ENCODE measurements around the gene TRIM2. TPM values are rescaled to one million over a fixed set of nuclear protein-coding genes. Genes with fewer than 3 reads are reported as not detected.

The TRIM2 gene
- polyA plus RNA-seq, 1 experiment = 31.3 TPM

- no peak overlapping the region for H3K4me3 ChIP-seq (ENCODE audit: low read depth, low read length)
- no peak for TF ChIP-seq CTCF (IDR thresholded peaks at IDR 0.05; ENCODE audit: low read depth, low read length)
- POLR2A ChIA-PET = no interaction called here
- H3K27me3 ChIP-seq (ENCODE audit: control insufficient read depth, insufficient read depth, low read length) = no peaks in the 10 kb centered on the region
- no peak for DNase-seq (ENCODE audit: low read depth, low spot score)
- no peak overlapping the region for H3K27ac ChIP-seq (ENCODE audit: low read depth, low read length)
- H3K9me3 ChIP-seq (ENCODE audit: control insufficient read depth, insufficient read depth, low read length) = peaks cover 3% of the 10 kb centered on the region; the same call in 1 of the 2 replicates
- CTCF ChIA-PET = interaction anchor here (1.0 kb wide), 1 partner anchor 15 kb away, joined by 4 read pairs; no protein-coding TSS in a partner anchor
These were observed 77.2 kb downstream of the TRIM2 start for GRCh38 chr4:153281476-153281875.

- CTCF ChIA-PET = interaction anchor here (1.0 kb wide), 1 partner anchor 14 kb away, joined by 4 read pairs; no protein-coding TSS in a partner anchor
These were observed 77.8 kb downstream of the TRIM2 start for GRCh38 chr4:153282023-153282422.

GRCh38 chr4:153283260-153283659, 79.0 kb downstream of the TRIM2 start:
- POLR2A ChIA-PET = interaction anchor here (0.7 kb wide), 1 partner anchor 10 kb away, joined by 6 read pairs; no protein-coding TSS in a partner anchor
- CTCF ChIA-PET = interaction anchor here (0.6 kb wide), 1 partner anchor 39 kb away, joined by 4 read pairs; no protein-coding TSS in a partner anchor
- peaks cover 3% of the 10 kb centered on the region; the same call in 1 of the 2 replicates for H3K9me3 ChIP-seq (ENCODE audit: control insufficient read depth, insufficient read depth, low read length)
- no peak overlapping the region for H3K4me3 ChIP-seq (ENCODE audit: low read depth, low read length)
- DNase-seq (ENCODE audit: low read depth, low spot score) = no peak
- no peak overlapping the region for H3K27ac ChIP-seq (ENCODE audit: low read depth, low read length)
- H3K27me3 ChIP-seq (ENCODE audit: control insufficient read depth, insufficient read depth, low read length) = no peaks in the 10 kb centered on the region
- TF ChIP-seq CTCF (IDR thresholded peaks at IDR 0.05; ENCODE audit: low read depth, low read length) = no peak

More at GRCh38 chr4:153282023-153282422, 77.8 kb downstream of the TRIM2 start:
- Histone ChIP-seq H3K4me3 (ENCODE audit: low read depth, low read length) (no peak overlapping the region), H3K27me3 (ENCODE audit: control insufficient read depth, insufficient read depth, low read length) (no peaks in the 10 kb centered on the region), H3K27ac (ENCODE audit: low read depth, low read length) (no peak overlapping the region), H3K9me3 (ENCODE audit: control insufficient read depth, insufficient read depth, low read length) (peaks cover 3% of the 10 kb centered on the region; the same call in 1 of the 2 replicates)
- no peak for DNase-seq (ENCODE audit: low read depth, low spot score)
- no peak for TF ChIP-seq CTCF (IDR thresholded peaks at IDR 0.05; ENCODE audit: low read depth, low read length)
- POLR2A ChIA-PET = no interaction called here

GRCh38 chr4:153290134-153290533, 85.9 kb downstream of the TRIM2 start:
- Histone ChIP-seq H3K27me3 (ENCODE audit: control insufficient read depth, insufficient read depth, low read length) (no peaks in the 10 kb centered on the region), H3K9me3 (ENCODE audit: control insufficient read depth, insufficient read depth, low read length) (peaks cover 2% of the 10 kb centered on the region; the same call in 1 of the 2 replicates), H3K4me3 (ENCODE audit: low read depth, low read length) (no peak overlapping the region), H3K27ac (ENCODE audit: low read depth, low read length) (no peak overlapping the region)
- ChIA-PET POLR2A (no interaction called here), CTCF (interaction anchor here (1.0 kb wide), 1 partner anchor 354 kb away, joined by 3 read pairs; no protein-coding TSS in a partner anchor)
- no peak for DNase-seq (ENCODE audit: low read depth, low spot score)
- no peak for TF ChIP-seq CTCF (IDR thresholded peaks at IDR 0.05; ENCODE audit: low read depth, low read length)

- Histone ChIP-seq H3K27ac (ENCODE audit: low read depth, low read length) (no peak overlapping the region), H3K27me3 (ENCODE audit: control insufficient read depth, insufficient read depth, low read length) (no peaks in the 10 kb centered on the region), H3K4me3 (ENCODE audit: low read depth, low read length) (no peak overlapping the region), H3K9me3 (ENCODE audit: control insufficient read depth, insufficient read depth, low read length) (peaks cover 7% of the 10 kb centered on the region; the same call in 1 of the 2 replicates)
- POLR2A ChIA-PET = no interaction called here
- CTCF ChIA-PET = no interaction called here
- TF ChIP-seq CTCF (IDR thresholded peaks at IDR 0.05; ENCODE audit: low read depth, low read length) = no peak
- DNase-seq (ENCODE audit: low read depth, low spot score) = no peak
These were observed 87.3 kb downstream of the TRIM2 start for GRCh38 chr4:153291562-153291961.

Data from AG04450 (cell line).